Measurements from ENCODE around the gene GNAI3. TPM values are rescaled to one million over a fixed set of nuclear protein-coding genes. Genes with fewer than 3 reads are reported as not detected.

GNAI3 gene
- total RNA-seq, 1 experiment from 2014 or later: 6.8 TPM

GRCh38 chr1:109556563-109556962, 8.1 kb downstream of the GNAI3 start:
- BruUV-seq (replicated peaks): no TSS peak
- H3K36me3 ChIP-seq (ENCODE audit: low read depth, low read length): no peaks in the 10 kb centered on the region
- no peaks in the 10 kb centered on the region for H3K4me1 ChIP-seq (ENCODE audit: insufficient read depth, low read length)
- no peak overlapping the region for H2AFZ ChIP-seq (ENCODE audit: low read length)
- H3K9me3 ChIP-seq (ENCODE audit: low read length): no peaks in the 10 kb centered on the region
- H3K27ac ChIP-seq (ENCODE audit: low read length): no peak overlapping the region
- ChIA-PET CTCF (no interaction called here), POLR2A (ENCODE audit: unreplicated experiment) (no interaction called here)
- H3F3A ChIP-seq (ENCODE audit: low read length, unreplicated experiment): no peaks in the 10 kb centered on the region
- no peak for ATAC-seq
- no peak overlapping the region for H3K4me3 ChIP-seq (ENCODE audit: low read length)
- DNase-seq: no peak
- peaks cover 30% of the 10 kb centered on the region for H4K20me1 ChIP-seq (ENCODE audit: low read length)
- intact Hi-C loops (cut with micrococcal nuclease): no loop called here
- TF ChIP-seq EZH2 (IDR thresholded peaks at IDR 0.05; ENCODE audit: low read length, unreplicated experiment) (no peak), EZH2phosphoT487 (IDR thresholded peaks at IDR 0.05; ENCODE audit: borderline replicate concordance, low read length) (no peak)
- TF ChIP-seq, protein P1, sequence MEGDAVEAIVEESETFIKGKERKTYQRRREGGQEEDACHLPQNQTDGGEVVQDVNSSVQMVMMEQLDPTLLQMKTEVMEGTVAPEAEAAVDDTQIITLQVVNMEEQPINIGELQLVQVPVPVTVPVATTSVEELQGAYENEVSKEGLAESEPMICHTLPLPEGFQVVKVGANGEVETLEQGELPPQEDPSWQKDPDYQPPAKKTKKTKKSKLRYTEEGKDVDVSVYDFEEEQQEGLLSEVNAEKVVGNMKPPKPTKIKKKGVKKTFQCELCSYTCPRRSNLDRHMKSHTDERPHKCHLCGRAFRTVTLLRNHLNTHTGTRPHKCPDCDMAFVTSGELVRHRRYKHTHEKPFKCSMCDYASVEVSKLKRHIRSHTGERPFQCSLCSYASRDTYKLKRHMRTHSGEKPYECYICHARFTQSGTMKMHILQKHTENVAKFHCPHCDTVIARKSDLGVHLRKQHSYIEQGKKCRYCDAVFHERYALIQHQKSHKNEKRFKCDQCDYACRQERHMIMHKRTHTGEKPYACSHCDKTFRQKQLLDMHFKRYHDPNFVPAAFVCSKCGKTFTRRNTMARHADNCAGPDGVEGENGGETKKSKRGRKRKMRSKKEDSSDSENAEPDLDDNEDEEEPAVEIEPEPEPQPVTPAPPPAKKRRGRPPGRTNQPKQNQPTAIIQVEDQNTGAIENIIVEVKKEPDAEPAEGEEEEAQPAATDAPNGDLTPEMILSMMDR (conservative IDR thresholded peaks at IDR 0.05; ENCODE audit: low read depth, low read length): no peak
- no peaks in the 10 kb centered on the region for H3K27me3 ChIP-seq (ENCODE audit: low read length)
- no peak overlapping the region for H3K4me2 ChIP-seq (ENCODE audit: low read length)
- no peaks in the 10 kb centered on the region for H3K9me2 ChIP-seq (replicated peaks; ENCODE audit: low read length)
- peaks cover 100% of the 10 kb centered on the region for H3K79me2 ChIP-seq (ENCODE audit: low read length)
- no peak overlapping the region for H3K9ac ChIP-seq (ENCODE audit: low read length)

GRCh38 chr1:109557520-109557919, 9.1 kb downstream of the GNAI3 start:
- Histone ChIP-seq H3K9me2 (replicated peaks; ENCODE audit: low read length) (no peaks in the 10 kb centered on the region), H3K9me3 (ENCODE audit: low read length) (no peaks in the 10 kb centered on the region), H3K4me3 (ENCODE audit: low read length) (no peak overlapping the region), H2AFZ (ENCODE audit: low read length) (no peak overlapping the region), H3K36me3 (ENCODE audit: low read depth, low read length) (no peaks in the 10 kb centered on the region), H3K27ac (ENCODE audit: low read length) (no peak overlapping the region), H3K9ac (ENCODE audit: low read length) (no peak overlapping the region), H3K4me2 (ENCODE audit: low read length) (no peak overlapping the region), H3K27me3 (ENCODE audit: low read length) (no peaks in the 10 kb centered on the region), H3K4me1 (ENCODE audit: insufficient read depth, low read length) (peaks cover 4% of the 10 kb centered on the region), H3K79me2 (ENCODE audit: low read length) (peaks cover 100% of the 10 kb centered on the region), H3F3A (ENCODE audit: low read length, unreplicated experiment) (no peaks in the 10 kb centered on the region), H4K20me1 (ENCODE audit: low read length) (peaks cover 32% of the 10 kb centered on the region)
- intact Hi-C loops (cut with micrococcal nuclease): no loop called here
- TF ChIP-seq, protein P1 (conservative IDR thresholded peaks at IDR 0.05; ENCODE audit: low read depth, low read length): no peak
- no peak for TF ChIP-seq EZH2phosphoT487 (IDR thresholded peaks at IDR 0.05; ENCODE audit: borderline replicate concordance, low read length)
- no peak for TF ChIP-seq EZH2 (IDR thresholded peaks at IDR 0.05; ENCODE audit: low read length, unreplicated experiment)
- DNase-seq: no peak
- ChIA-PET POLR2A (ENCODE audit: unreplicated experiment) (no interaction called here), CTCF (no interaction called here)
- ATAC-seq: no peak
- BruUV-seq (replicated peaks): no TSS peak

GRCh38 chr1:109559995-109560394, 11.6 kb downstream of the GNAI3 start:
- H3K9me3 ChIP-seq (ENCODE audit: low read length): no peaks in the 10 kb centered on the region
- BruUV-seq (replicated peaks): no TSS peak
- H3K27ac ChIP-seq (ENCODE audit: low read length): no peak overlapping the region
- H3K27me3 ChIP-seq (ENCODE audit: low read length): no peaks in the 10 kb centered on the region
- H4K20me1 ChIP-seq (ENCODE audit: low read length): peaks cover 42% of the 10 kb centered on the region
- DNase-seq (no peak), ATAC-seq (no peak)
- no peak overlapping the region for H3K4me3 ChIP-seq (ENCODE audit: low read length)
- H3K4me1 ChIP-seq (ENCODE audit: insufficient read depth, low read length): peaks cover 16% of the 10 kb centered on the region
- H2AFZ ChIP-seq (ENCODE audit: low read length): no peak overlapping the region
- H3K36me3 ChIP-seq (ENCODE audit: low read depth, low read length): no peaks in the 10 kb centered on the region
- intact Hi-C loops (cut with micrococcal nuclease): no loop called here
- no peak overlapping the region for H3K9ac ChIP-seq (ENCODE audit: low read length)
- H3K79me2 ChIP-seq (ENCODE audit: low read length): peaks cover 100% of the 10 kb centered on the region
- TF ChIP-seq EZH2phosphoT487 (IDR thresholded peaks at IDR 0.05; ENCODE audit: borderline replicate concordance, low read length) (no peak), EZH2 (IDR thresholded peaks at IDR 0.05; ENCODE audit: low read length, unreplicated experiment) (no peak)
- TF ChIP-seq, protein P1 (conservative IDR thresholded peaks at IDR 0.05; ENCODE audit: low read depth, low read length): no peak
- H3F3A ChIP-seq (ENCODE audit: low read length, unreplicated experiment): no peaks in the 10 kb centered on the region
- no peaks in the 10 kb centered on the region for H3K9me2 ChIP-seq (replicated peaks; ENCODE audit: low read length)
- ChIA-PET CTCF (no interaction called here), POLR2A (ENCODE audit: unreplicated experiment) (interaction anchor here (0.7 kb wide), 1 partner anchor 11 kb away, joined by 3 read pairs; the partner anchor contains the start of gene GNAI3)
- no peak overlapping the region for H3K4me2 ChIP-seq (ENCODE audit: low read length)

Measured in PC-3 (cell line).